HG03175 (cell line): ENCODE data around the gene MACROD2.
"Not testable (repeated sequence)": the region's sequence is repeated elsewhere in the genome, so short reads cannot be mapped to it uniquely, and the experiment has no call there.

Experiments
- ATAC-seq: cut with Tn5 transposase; IDR thresholded peaks from one replicate; pipeline ENCODE4 v1.9.1; 2021; ENCODE audit warnings: mild to moderate bottlenecking, moderate library complexity; ENCODE audit not compliant: unreplicated experiment

The MACROD2 gene

GRCh38 chr20:15805154-15805553 is 1809.8 kb downstream of the MACROD2 start:
- no peak for ATAC-seq

- ATAC-seq, result no peak
Measured at GRCh38 chr20:15806105-15806504, 1810.8 kb downstream of the MACROD2 start.

GRCh38 chr20:15807271-15807670 is 1812.0 kb downstream of the MACROD2 start:
- ATAC-seq, result no peak

- ATAC-seq, result not testable (repeated sequence)
Measured at GRCh38 chr20:15807771-15808170, 1812.5 kb downstream of the MACROD2 start.

- no peak for ATAC-seq
Measured at GRCh38 chr20:15811951-15812350, 1816.6 kb downstream of the MACROD2 start.

- no peak for ATAC-seq
Measured at GRCh38 chr20:15812696-15813095, 1817.4 kb downstream of the MACROD2 start.

GRCh38 chr20:15814360-15814759 is 1819.0 kb downstream of the MACROD2 start:
- ATAC-seq, result no peak

GRCh38 chr20:15814911-15815310 is 1819.6 kb downstream of the MACROD2 start:
- no peak for ATAC-seq

- ATAC-seq, result no peak
Measured at GRCh38 chr20:15817351-15817750, 1822.0 kb downstream of the MACROD2 start.

- ATAC-seq, result no peak
Measured at GRCh38 chr20:15818651-15819071, 1823.3 kb downstream of the MACROD2 start.

- no peak for ATAC-seq
Measured at GRCh38 chr20:15823718-15824117, 1828.4 kb downstream of the MACROD2 start.

GRCh38 chr20:15827628-15828027 is 1832.3 kb downstream of the MACROD2 start:
- no peak for ATAC-seq

- ATAC-seq, result no peak
Measured at GRCh38 chr20:15831201-15831600, 1835.9 kb downstream of the MACROD2 start.

GRCh38 chr20:15832512-15832911 is 1837.2 kb downstream of the MACROD2 start:
- no peak for ATAC-seq

- no peak for ATAC-seq
Measured at GRCh38 chr20:15834857-15835256, 1839.5 kb downstream of the MACROD2 start.

- no peak for ATAC-seq
Measured at GRCh38 chr20:15835811-15836210, 1840.5 kb downstream of the MACROD2 start.

- no peak for ATAC-seq
Measured at GRCh38 chr20:15836634-15837033, 1841.3 kb downstream of the MACROD2 start.

- no peak for ATAC-seq
Measured at GRCh38 chr20:15837563-15837962, 1842.2 kb downstream of the MACROD2 start.

- no peak for ATAC-seq
Measured at GRCh38 chr20:15838466-15838865, 1843.2 kb downstream of the MACROD2 start.

GRCh38 chr20:15840636-15841301 is 1845.5 kb downstream of the MACROD2 start:
- ATAC-seq, result no peak

GRCh38 chr20:15842872-15843271 is 1847.6 kb downstream of the MACROD2 start:
- peak; percentile 59 for ATAC-seq

- ATAC-seq, result no peak
Measured at GRCh38 chr20:15843777-15844176, 1848.5 kb downstream of the MACROD2 start.

GRCh38 chr20:15847196-15847784 is 1852.0 kb downstream of the MACROD2 start:
- ATAC-seq, result no peak
